ENCODE measurements around the gene ID3.
"Not testable (repeated sequence)": the region's sequence is repeated elsewhere in the genome, so short reads cannot be mapped to it uniquely, and the experiment has no call there.

Gene ID3

DNA sequence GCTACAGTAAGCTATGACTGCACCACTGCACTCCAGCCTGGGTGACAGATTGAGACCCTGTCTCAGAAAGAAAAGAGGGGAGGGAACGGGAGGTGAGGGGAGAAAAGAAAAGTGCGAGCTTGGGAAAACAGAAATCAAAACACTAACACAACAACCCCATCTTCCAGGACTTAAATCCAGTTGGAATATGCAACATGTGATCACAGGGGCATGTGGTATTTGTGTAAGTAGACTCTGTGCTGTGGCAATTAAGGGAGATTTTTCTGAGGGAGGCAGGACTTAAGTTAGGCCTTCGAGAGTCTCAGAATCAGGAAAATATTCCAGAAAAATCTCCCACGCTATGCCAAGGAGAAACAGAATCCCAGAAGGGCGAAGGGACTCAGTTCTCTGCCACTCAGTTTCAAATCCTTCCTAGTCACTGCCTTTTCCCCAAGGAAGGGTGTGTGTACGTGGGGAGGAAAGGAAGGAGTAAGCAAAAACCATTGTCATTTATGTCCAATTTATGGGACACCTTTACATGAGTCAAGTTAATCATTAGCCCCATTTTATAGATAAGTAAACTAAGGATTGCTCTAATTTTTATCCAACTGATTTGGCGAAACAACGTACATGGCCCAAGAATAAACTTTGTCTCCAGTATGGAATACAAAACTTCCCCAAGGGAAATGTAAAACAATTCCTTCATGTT lies 12.3 kb downstream of the ID3 start:
- DNase-seq, result no peak

GRCh38 chr1:23545851-23546250 lies 13.4 kb downstream of the ID3 start:
- DNase-seq, result no peak

GRCh38 chr1:23544444-23545389 lies 14.6 kb downstream of the ID3 start:
- DNase-seq, result peak; percentile 88

- no peak for DNase-seq
Measured at GRCh38 chr1:23543707-23544443, 15.4 kb downstream of the ID3 start.

DNA sequence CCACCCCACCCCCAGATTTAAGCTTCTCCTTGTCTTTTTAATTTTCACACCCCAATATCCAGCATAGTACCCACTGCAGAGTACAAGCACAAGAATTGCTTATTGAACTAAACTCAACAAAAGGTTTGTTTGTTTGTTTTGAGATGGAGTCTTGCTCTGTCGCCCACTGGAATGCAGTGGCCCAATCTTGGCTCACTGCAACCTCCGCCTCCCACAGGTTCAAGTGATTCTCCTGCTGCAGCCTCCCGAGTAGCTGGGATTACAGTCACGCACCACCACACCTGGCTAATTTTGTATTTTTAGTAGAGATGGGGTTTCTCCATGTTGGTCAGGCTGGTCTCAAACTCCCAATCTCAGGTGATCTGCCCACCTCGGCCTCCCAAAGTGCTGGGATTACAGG lies 16.4 kb downstream of the ID3 start:
- not testable (repeated sequence) for DNase-seq

- peak; percentile 97 for DNase-seq
Measured at GRCh38 chr1:23539698-23540266, 19.5 kb downstream of the ID3 start.

DNA sequence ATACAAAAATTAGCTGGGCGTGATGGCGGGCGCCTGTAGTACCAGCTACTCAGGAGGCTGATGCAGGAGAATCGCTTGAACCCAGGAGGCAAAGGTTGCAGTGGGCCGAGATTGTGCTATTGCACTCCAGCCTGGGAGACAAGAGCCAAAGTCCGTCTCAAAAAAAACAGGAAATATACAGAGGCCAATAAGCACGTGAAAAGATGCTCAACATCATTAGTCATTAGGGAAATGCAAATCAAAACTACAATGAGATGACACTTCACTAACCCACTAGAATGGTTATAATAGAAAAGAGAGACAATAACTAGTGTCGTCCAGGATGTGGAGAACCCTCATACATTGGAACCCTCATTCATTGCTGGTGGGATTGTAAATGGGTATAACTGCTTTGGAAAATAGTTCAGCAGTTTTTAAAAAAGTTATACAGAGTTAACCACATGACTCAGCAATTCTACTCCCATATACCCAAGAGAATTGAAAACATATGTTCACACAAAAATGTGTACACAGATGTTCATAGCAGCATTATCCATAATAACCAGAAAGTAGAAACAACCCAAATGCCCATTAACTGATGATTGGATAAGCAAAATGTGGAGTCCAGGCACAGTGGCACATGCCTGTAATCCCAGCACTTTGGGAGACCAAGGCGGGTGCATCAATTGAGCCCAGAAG lies 21.9 kb downstream of the ID3 start:
- no peak for DNase-seq

- peak; percentile 87 for DNase-seq
Measured at GRCh38 chr1:23533246-23534023, 25.9 kb downstream of the ID3 start.

DNA sequence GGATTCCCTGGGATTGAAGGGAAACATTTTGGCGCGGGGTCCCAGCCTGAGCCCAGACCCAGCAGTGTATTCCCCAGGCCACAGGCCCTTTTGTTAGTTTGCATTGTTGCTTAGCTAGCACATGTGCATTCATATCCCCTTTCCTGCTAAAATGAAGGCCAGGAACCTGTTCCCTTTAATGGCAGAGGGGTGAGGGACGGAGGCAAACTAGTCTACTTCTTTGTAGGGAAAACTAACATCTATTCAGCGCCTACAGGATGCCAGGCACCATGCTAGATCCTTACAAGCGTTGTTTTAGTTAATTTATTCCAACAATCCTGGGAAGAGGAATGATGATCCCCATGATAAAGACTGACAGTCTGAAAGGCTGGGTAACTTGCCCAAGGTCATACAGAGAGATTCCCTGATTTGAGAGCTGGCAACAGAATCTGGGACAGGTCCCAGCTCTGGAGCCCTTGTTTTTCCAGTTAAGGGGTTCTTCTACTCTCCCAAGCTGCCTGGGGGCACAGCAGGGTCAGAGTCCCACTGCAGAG lies 27.7 kb downstream of the ID3 start:
- DNase-seq, result no peak

DNA sequence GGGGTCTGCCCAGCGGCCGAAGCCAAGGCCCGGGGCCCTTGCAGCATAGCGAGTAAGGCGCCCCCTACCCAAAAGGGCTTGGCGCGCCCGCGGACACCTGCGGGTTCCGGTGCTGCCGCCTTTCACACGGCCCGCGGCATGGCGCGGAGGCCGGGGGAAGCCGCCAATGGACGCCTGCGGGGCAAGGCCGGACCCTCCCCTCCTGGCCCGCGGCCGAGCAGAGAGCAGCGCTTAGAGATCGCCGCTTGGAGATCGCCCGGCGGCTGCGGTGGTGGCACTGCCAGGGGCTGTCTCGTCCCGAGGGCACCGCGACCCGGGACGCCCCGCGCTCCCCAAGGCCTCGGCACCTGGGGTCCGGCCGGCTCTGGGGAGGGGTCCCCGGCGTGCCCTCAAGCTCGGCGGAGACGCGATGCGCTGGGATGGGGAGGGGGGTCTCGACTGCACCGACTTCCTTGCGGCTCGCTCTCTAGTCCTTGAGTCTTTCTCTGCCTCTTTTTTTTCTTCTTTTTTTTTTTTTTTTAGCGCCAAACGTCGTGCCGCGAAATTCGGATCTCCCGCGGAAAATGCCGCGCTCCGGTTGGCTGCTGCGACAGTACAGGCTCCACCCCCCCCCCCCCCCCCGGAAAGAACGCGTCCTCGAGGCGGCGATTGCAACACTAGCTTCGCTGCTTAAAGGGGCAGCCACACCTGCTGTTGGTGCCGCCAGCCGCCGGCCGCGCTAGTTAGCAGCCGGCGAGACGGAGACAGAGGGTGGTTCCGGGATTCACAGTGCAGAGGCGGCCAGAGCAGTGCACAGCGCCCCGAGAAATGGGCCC lies 28.3 kb downstream of the ID3 start, which contains the start of gene E2F2:
Gene E2F2 (minus strand): TSS at position 487 of the 815 bp plus-strand sequence. CDS start 440 bp downstream, at position 47.
- DNase-seq, result peak; percentile 96

- peak; percentile 44 for DNase-seq
Measured at GRCh38 chr1:23530087-23530746, 29.1 kb downstream of the ID3 start.

- peak; percentile 55 for DNase-seq
Measured at GRCh38 chr1:23529146-23530086, 29.9 kb downstream of the ID3 start.

DNA sequence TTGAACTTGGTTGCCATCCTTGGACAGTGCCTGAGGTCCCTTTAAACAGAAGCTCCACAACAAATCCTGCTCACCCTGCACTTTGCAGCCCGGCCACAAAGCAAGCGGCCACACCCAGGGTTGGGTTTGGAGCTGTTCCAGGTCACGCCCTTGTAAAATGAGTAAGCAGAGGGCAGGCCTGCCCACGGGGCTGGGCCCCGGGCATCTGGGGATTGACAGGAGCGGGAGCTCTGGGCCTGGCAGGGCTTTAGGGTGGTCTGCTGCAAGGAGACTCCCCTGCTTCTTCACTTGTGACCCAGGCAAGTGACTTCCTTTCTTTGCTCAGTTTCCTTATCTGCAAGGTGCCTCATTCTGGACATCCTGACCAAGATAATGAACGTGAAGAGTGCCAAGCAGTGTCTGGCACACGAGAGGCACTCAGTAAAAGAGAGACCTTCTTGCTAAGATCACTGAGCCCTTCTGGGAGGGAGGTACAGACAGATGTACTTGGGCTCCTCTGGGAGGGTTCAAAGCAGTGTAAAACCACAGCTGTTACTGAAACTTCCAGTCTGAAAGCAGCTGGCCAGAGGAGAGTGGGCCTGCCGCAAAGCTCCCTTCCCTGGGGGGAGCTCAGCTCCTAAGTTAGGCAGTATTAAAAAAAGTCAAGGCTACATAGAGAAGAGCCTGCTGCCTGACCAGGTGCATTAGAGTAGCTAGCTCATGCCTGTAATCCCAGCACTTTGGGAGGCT lies 30.9 kb downstream of the ID3 start:
- DNase-seq, result peak; percentile 98

DNA sequence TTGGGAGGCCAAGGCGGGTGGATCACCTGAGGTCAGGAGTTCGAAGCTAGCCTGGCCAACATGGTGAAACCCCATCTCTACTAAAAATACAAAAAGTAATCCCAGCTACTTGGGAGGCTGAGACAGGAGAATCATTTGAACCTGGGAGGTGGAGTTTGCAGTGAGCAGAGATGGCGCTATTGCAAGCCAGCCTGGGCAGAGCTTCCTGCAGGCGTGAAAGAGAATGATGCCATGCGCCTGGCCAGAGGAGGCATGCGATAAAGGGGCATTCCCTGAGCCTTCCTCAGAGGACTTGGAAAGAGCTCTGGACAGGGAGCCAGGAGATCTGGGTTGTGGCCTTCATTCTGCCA lies 31.4 kb downstream of the ID3 start:
- DNase-seq, result no peak

DNA sequence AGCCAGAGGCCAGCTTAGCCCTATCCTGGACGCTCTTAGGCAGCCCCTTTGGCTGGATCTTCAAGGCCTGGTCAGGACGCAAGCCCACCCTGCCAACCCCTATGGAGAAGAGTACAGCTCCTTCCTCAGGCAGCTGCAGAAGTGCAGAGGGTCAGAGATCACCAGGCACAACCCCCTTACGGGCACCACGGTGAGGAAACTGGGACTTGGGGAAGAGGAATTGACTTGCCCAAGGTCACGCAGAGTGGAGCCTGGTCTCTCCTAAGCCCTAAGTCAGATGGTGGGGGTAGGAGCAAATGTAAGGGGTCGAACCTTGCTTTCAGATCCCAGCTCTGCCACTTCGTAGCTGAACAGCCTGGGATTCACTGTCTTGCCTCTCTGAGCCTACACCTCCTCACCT lies 31.9 kb downstream of the ID3 start:
- no peak for DNase-seq

DNA sequence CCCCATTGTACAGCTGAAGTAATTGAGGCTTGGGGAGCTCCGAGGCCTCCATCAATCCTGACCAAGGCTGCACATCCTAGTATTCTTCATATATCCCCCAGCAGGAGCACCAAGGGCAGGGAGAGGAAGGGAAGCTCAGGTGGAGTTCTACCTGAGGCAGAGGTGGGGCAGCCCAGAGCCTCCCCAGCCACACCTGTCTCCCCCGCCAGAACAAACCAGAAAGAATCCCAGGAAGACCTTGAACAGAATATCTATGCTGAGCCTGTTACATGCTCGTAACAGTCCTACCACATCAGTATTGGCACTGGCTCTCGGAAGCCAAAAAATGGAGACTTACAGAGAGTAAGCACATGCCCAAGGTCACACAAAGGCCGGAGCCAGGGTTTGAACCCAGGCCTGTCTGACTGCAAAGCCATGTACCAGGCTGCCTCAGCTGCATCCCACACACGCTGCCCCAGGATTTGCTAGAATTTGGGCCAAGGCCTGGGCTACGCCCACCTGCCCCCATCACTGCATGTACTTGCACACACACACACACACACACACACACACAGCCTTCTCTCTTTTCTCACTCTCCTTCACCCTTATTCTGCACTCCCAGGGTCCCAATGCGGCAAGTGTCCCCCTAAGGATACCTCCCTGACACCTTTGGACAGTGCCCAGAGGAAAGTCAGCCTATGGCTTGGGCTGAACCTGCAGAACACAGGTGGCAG lies 32.8 kb downstream of the ID3 start:
- DNase-seq, result no peak

- DNase-seq, result no peak
Measured at GRCh38 chr1:23525558-23526250, 33.6 kb downstream of the ID3 start.

All from hematopoietic multipotent progenitor cell treated with erythropoietin and hydrocortisone succinate and interleukin-3 and kit ligand, for 4 days (in vitro differentiated cells).